ENCODE results near the gene PRDM10.

Gene PRDM10

GRCh38 chr11:129996113-129996870, 6.3 kb downstream of the PRDM10 start:
- no peak overlapping the region for H3K4me3 ChIP-seq (ENCODE audit: low read length)
- no peak overlapping the region for H3K27ac ChIP-seq (ENCODE audit: low read depth, low read length)
- WGBS, result 92% methylated on average over 12 of the region's 12 CpGs
- H3K36me3 ChIP-seq (ENCODE audit: insufficient read depth, low read length), result no peaks in the 10 kb centered on the region
- no peaks in the 10 kb centered on the region for H3K27me3 ChIP-seq (ENCODE audit: insufficient read depth, low read length)
- H3K9ac ChIP-seq (ENCODE audit: low read depth, low read length), result no peak overlapping the region
- no peaks in the 10 kb centered on the region for H3K9me3 ChIP-seq (ENCODE audit: insufficient read depth, low read depth, low read length)
- peaks cover 9% of the 10 kb centered on the region; the same call in 1 of the 2 replicates for H3K4me1 ChIP-seq (ENCODE audit: insufficient read depth, low read length)

- H3K27ac ChIP-seq (ENCODE audit: low read depth, low read length), result no peak overlapping the region
- no peak overlapping the region for H3K9ac ChIP-seq (ENCODE audit: low read depth, low read length)
- peaks cover 9% of the 10 kb centered on the region; the same call in 1 of the 2 replicates for H3K4me1 ChIP-seq (ENCODE audit: insufficient read depth, low read length)
- WGBS, result 93% methylated on average over 3 of the region's 4 CpGs
- H3K9me3 ChIP-seq (ENCODE audit: insufficient read depth, low read depth, low read length), result no peaks in the 10 kb centered on the region
- no peaks in the 10 kb centered on the region for H3K36me3 ChIP-seq (ENCODE audit: insufficient read depth, low read length)
- H3K4me3 ChIP-seq (ENCODE audit: low read length), result no peak overlapping the region
- no peaks in the 10 kb centered on the region for H3K27me3 ChIP-seq (ENCODE audit: insufficient read depth, low read length)
Measured at GRCh38 chr11:129995163-129995562, 7.5 kb downstream of the PRDM10 start.

GRCh38 chr11:129992161-129992944, 10.3 kb downstream of the PRDM10 start:
- H3K4me1 ChIP-seq (ENCODE audit: insufficient read depth, low read length), result peaks cover 4% of the 10 kb centered on the region; the same call in 1 of the 2 replicates
- no peak overlapping the region for H3K27ac ChIP-seq (ENCODE audit: low read depth, low read length)
- H3K36me3 ChIP-seq (ENCODE audit: insufficient read depth, low read length), result no peaks in the 10 kb centered on the region
- H3K9me3 ChIP-seq (ENCODE audit: insufficient read depth, low read depth, low read length), result no peaks in the 10 kb centered on the region
- H3K27me3 ChIP-seq (ENCODE audit: insufficient read depth, low read length), result no peaks in the 10 kb centered on the region
- H3K9ac ChIP-seq (ENCODE audit: low read depth, low read length), result no peak overlapping the region
- H3K4me3 ChIP-seq (ENCODE audit: low read length), result no peak overlapping the region
- WGBS, result 72% methylated on average over 6 of the region's 6 CpGs

GRCh38 chr11:129989149-129989813, 13.4 kb downstream of the PRDM10 start:
- no peak overlapping the region for H3K27ac ChIP-seq (ENCODE audit: low read depth, low read length)
- H3K9ac ChIP-seq (ENCODE audit: low read depth, low read length), result no peak overlapping the region
- WGBS, result 90% methylated on average over 3 of the region's 3 CpGs
- H3K27me3 ChIP-seq (ENCODE audit: insufficient read depth, low read length), result no peaks in the 10 kb centered on the region
- H3K9me3 ChIP-seq (ENCODE audit: insufficient read depth, low read depth, low read length), result no peaks in the 10 kb centered on the region
- H3K4me1 ChIP-seq (ENCODE audit: insufficient read depth, low read length), result peaks cover 4% of the 10 kb centered on the region; the same call in 1 of the 2 replicates
- H3K4me3 ChIP-seq (ENCODE audit: low read length), result no peak overlapping the region
- no peaks in the 10 kb centered on the region for H3K36me3 ChIP-seq (ENCODE audit: insufficient read depth, low read length)

- peaks cover 4% of the 10 kb centered on the region; the same call in 1 of the 2 replicates for H3K4me1 ChIP-seq (ENCODE audit: insufficient read depth, low read length)
- H3K9ac ChIP-seq (ENCODE audit: low read depth, low read length), result no peak overlapping the region
- no peaks in the 10 kb centered on the region for H3K9me3 ChIP-seq (ENCODE audit: insufficient read depth, low read depth, low read length)
- no peaks in the 10 kb centered on the region for H3K36me3 ChIP-seq (ENCODE audit: insufficient read depth, low read length)
- WGBS, result 93% methylated on average over 3 of the region's 3 CpGs
- no peaks in the 10 kb centered on the region for H3K27me3 ChIP-seq (ENCODE audit: insufficient read depth, low read length)
- no peak overlapping the region for H3K27ac ChIP-seq (ENCODE audit: low read depth, low read length)
- H3K4me3 ChIP-seq (ENCODE audit: low read length), result no peak overlapping the region
Measured at GRCh38 chr11:129987950-129988349, 14.7 kb downstream of the PRDM10 start.

- Histone ChIP-seq H3K9me3 (ENCODE audit: insufficient read depth, low read depth, low read length) (no peaks in the 10 kb centered on the region), H3K36me3 (ENCODE audit: insufficient read depth, low read length) (no peaks in the 10 kb centered on the region), H3K27ac (ENCODE audit: low read depth, low read length) (no peak overlapping the region), H3K9ac (ENCODE audit: low read depth, low read length) (no peak overlapping the region), H3K4me1 (ENCODE audit: insufficient read depth, low read length) (no peaks in the 10 kb centered on the region), H3K4me3 (ENCODE audit: low read length) (no peak overlapping the region), H3K27me3 (ENCODE audit: insufficient read depth, low read length) (no peaks in the 10 kb centered on the region)
- WGBS, result 91% methylated on average over 3 of the region's 3 CpGs
Measured at GRCh38 chr11:129985823-129986222, 16.8 kb downstream of the PRDM10 start.

GRCh38 chr11:129980086-129980485, 22.5 kb downstream of the PRDM10 start:
- Histone ChIP-seq H3K9me3 (ENCODE audit: insufficient read depth, low read depth, low read length) (no peaks in the 10 kb centered on the region), H3K27ac (ENCODE audit: low read depth, low read length) (no peak overlapping the region), H3K4me3 (ENCODE audit: low read length) (no peak overlapping the region), H3K4me1 (ENCODE audit: insufficient read depth, low read length) (no peaks in the 10 kb centered on the region), H3K27me3 (ENCODE audit: insufficient read depth, low read length) (no peaks in the 10 kb centered on the region), H3K9ac (ENCODE audit: low read depth, low read length) (no peak overlapping the region), H3K36me3 (ENCODE audit: insufficient read depth, low read length) (no peaks in the 10 kb centered on the region)
- 96% methylated on average over 8 of the region's 8 CpGs for WGBS

- H3K9ac ChIP-seq (ENCODE audit: low read depth, low read length), result no peak overlapping the region
- no peak overlapping the region for H3K4me3 ChIP-seq (ENCODE audit: low read length)
- no peaks in the 10 kb centered on the region for H3K27me3 ChIP-seq (ENCODE audit: insufficient read depth, low read length)
- H3K9me3 ChIP-seq (ENCODE audit: insufficient read depth, low read depth, low read length), result no peaks in the 10 kb centered on the region
- H3K36me3 ChIP-seq (ENCODE audit: insufficient read depth, low read length), result no peaks in the 10 kb centered on the region
- 94% methylated on average over 7 of the region's 7 CpGs for WGBS
- no peak overlapping the region for H3K27ac ChIP-seq (ENCODE audit: low read depth, low read length)
- H3K4me1 ChIP-seq (ENCODE audit: insufficient read depth, low read length), result peaks cover 2% of the 10 kb centered on the region; the same call in 1 of the 2 replicates
Measured at GRCh38 chr11:129979046-129979605, 23.5 kb downstream of the PRDM10 start.

- peaks cover 9% of the 10 kb centered on the region for H3K4me1 ChIP-seq (ENCODE audit: insufficient read depth, low read length)
- no peak overlapping the region for H3K27ac ChIP-seq (ENCODE audit: low read depth, low read length)
- H3K27me3 ChIP-seq (ENCODE audit: insufficient read depth, low read length), result no peaks in the 10 kb centered on the region
- no peak overlapping the region for H3K4me3 ChIP-seq (ENCODE audit: low read length)
- H3K9me3 ChIP-seq (ENCODE audit: insufficient read depth, low read depth, low read length), result no peaks in the 10 kb centered on the region
- 92% methylated on average over 6 of the region's 6 CpGs for WGBS
- H3K9ac ChIP-seq (ENCODE audit: low read depth, low read length), result no peak overlapping the region
- no peaks in the 10 kb centered on the region for H3K36me3 ChIP-seq (ENCODE audit: insufficient read depth, low read length)
Measured at GRCh38 chr11:129978447-129978846, 24.2 kb downstream of the PRDM10 start.

GRCh38 chr11:129976328-129976727, 26.3 kb downstream of the PRDM10 start:
- no peak overlapping the region for H3K27ac ChIP-seq (ENCODE audit: low read depth, low read length)

GRCh38 chr11:129975543-129975942, 27.1 kb downstream of the PRDM10 start:
- no peak overlapping the region for H3K27ac ChIP-seq (ENCODE audit: low read depth, low read length)
- H3K36me3 ChIP-seq (ENCODE audit: insufficient read depth, low read length), result no peaks in the 10 kb centered on the region
- WGBS, result 99% methylated on average over 2 of the region's 2 CpGs
- H3K27me3 ChIP-seq (ENCODE audit: insufficient read depth, low read length), result no peaks in the 10 kb centered on the region
- H3K9ac ChIP-seq (ENCODE audit: low read depth, low read length), result no peak overlapping the region
- H3K4me1 ChIP-seq (ENCODE audit: insufficient read depth, low read length), result peaks cover 21% of the 10 kb centered on the region
- no peak overlapping the region for H3K4me3 ChIP-seq (ENCODE audit: low read length)
- no peaks in the 10 kb centered on the region for H3K9me3 ChIP-seq (ENCODE audit: insufficient read depth, low read depth, low read length)

More at GRCh38 chr11:129976328-129976727, 26.3 kb downstream of the PRDM10 start:
- Histone ChIP-seq H3K27me3 (ENCODE audit: insufficient read depth, low read length) (no peaks in the 10 kb centered on the region), H3K4me3 (ENCODE audit: low read length) (no peak overlapping the region), H3K36me3 (ENCODE audit: insufficient read depth, low read length) (no peaks in the 10 kb centered on the region), H3K4me1 (ENCODE audit: insufficient read depth, low read length) (peaks cover 21% of the 10 kb centered on the region), H3K9me3 (ENCODE audit: insufficient read depth, low read depth, low read length) (no peaks in the 10 kb centered on the region), H3K9ac (ENCODE audit: low read depth, low read length) (no peak overlapping the region)
- 94% methylated on average over 6 of the region's 6 CpGs for WGBS

Measured in HUES64 (cell line).